ENCODE results near the gene PLEKHF1.
"Not testable (repeated sequence)": the region's sequence is repeated elsewhere in the genome, so short reads cannot be mapped to it uniquely, and the experiment has no call there.

PLEKHF1 gene

GRCh38 chr19:29665215-29665825, at the start of gene PLEKHF1:
Gene PLEKHF1 (plus strand): TSS chr19:29665461. CDS start chr19:29673840, 8,379 bp downstream.
- DNase-seq (ENCODE audit: low spot score), result peak; percentile 83

- DNase-seq (ENCODE audit: low spot score), result no peak
Measured at GRCh38 chr19:29615891-29616425, 49.3 kb upstream of the PLEKHF1 start.

- DNase-seq (ENCODE audit: low spot score), result no peak
Measured at GRCh38 chr19:29616541-29616940, 48.7 kb upstream of the PLEKHF1 start.

GRCh38 chr19:29617366-29618266, 47.6 kb upstream of the PLEKHF1 start:
- no peak for DNase-seq (ENCODE audit: low spot score)

GRCh38 chr19:29618434-29618833, 46.8 kb upstream of the PLEKHF1 start:
- no peak for DNase-seq (ENCODE audit: low spot score)

- DNase-seq (ENCODE audit: low spot score), result no peak
Measured at GRCh38 chr19:29618871-29619270, 46.4 kb upstream of the PLEKHF1 start.

GRCh38 chr19:29620931-29621351, 44.3 kb upstream of the PLEKHF1 start:
- peak; percentile 29 for DNase-seq (ENCODE audit: low spot score)

- DNase-seq (ENCODE audit: low spot score), result peak; percentile 21
Measured at GRCh38 chr19:29622166-29623070, 42.8 kb upstream of the PLEKHF1 start.

- DNase-seq (ENCODE audit: low spot score), result peak; percentile 40
Measured at GRCh38 chr19:29623726-29624488, 41.4 kb upstream of the PLEKHF1 start.

- DNase-seq (ENCODE audit: low spot score), result no peak
Measured at GRCh38 chr19:29624489-29625185, 40.6 kb upstream of the PLEKHF1 start.

- DNase-seq (ENCODE audit: low spot score), result no peak
Measured at GRCh38 chr19:29625186-29625651, 40.0 kb upstream of the PLEKHF1 start.

- no peak for DNase-seq (ENCODE audit: low spot score)
Measured at GRCh38 chr19:29626386-29626785, 38.9 kb upstream of the PLEKHF1 start.

- DNase-seq (ENCODE audit: low spot score), result not testable (repeated sequence)
Measured at GRCh38 chr19:29626832-29627231, 38.4 kb upstream of the PLEKHF1 start.

- DNase-seq (ENCODE audit: low spot score), result no peak
Measured at GRCh38 chr19:29628661-29629385, 36.4 kb upstream of the PLEKHF1 start.

- DNase-seq (ENCODE audit: low spot score), result no peak
Measured at GRCh38 chr19:29629836-29630534, 35.3 kb upstream of the PLEKHF1 start.

GRCh38 chr19:29630655-29631054, 34.6 kb upstream of the PLEKHF1 start:
- DNase-seq (ENCODE audit: low spot score), result no peak

GRCh38 chr19:29631450-29631849, 33.8 kb upstream of the PLEKHF1 start:
- DNase-seq (ENCODE audit: low spot score), result no peak

GRCh38 chr19:29634002-29634401, 31.3 kb upstream of the PLEKHF1 start:
- no peak for DNase-seq (ENCODE audit: low spot score)

Measured in CD4-positive, alpha-beta T cell treated with Interleukin-15 for 4 hours (primary cell).